NCI-H1694 treated with DMSO at 0.1 percent for 48 hours (cell line): ENCODE results near the gene TTC28.
"Not testable (repeated sequence)": the region's sequence is repeated elsewhere in the genome, so short reads cannot be mapped to it uniquely, and the experiment has no call there.

Experiments used
- DNase-seq: peaks from one replicate; lab custom pipeline; 2025; lab: John Stamatoyannopoulos, UW

The TTC28 gene

GRCh38 chr22:28679611-28680287, at the start of gene TTC28:
TSS of gene TTC28 (minus strand) at chr22:28679840. CDS start at chr22:28679723, 117 bp downstream.
- peak; percentile 50 for DNase-seq

DNA sequence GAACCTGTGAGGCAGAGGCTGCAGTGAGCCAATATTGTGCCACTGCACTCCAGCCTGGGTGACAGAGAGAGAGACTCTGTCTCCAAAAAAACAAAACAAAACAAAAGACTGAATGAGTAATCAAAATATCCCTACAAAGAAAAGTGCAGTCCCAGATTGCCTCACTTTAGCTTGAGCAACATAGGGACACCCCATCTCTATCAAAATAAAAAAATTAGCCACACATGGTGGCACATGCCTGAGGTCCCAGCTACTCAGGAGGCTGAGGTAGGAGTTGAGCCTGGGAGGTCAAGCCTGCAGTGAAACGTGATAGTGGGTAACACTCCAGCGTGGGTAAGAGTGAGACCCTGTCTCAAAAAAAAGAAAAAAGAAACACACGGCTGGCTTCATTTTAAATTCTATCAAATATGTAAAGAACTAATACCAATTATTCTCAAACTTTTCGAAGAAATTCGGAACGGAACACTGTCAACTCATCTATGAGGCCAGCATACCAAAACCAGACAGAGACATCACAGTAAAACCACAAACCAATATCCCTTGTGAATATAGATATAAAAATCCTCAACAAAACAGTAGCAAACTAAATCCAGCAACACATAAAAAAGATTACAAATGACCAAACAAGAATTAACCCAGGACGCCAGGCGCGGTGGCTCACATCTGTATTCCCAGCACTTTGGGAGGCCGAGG, 49.1 kb upstream of the TTC28 start:
- no peak for DNase-seq

- no peak for DNase-seq
Measured at GRCh38 chr22:28728002-28728401, 48.4 kb upstream of the TTC28 start.

GRCh38 chr22:28718044-28718443, 38.4 kb upstream of the TTC28 start:
- DNase-seq: no peak

DNA sequence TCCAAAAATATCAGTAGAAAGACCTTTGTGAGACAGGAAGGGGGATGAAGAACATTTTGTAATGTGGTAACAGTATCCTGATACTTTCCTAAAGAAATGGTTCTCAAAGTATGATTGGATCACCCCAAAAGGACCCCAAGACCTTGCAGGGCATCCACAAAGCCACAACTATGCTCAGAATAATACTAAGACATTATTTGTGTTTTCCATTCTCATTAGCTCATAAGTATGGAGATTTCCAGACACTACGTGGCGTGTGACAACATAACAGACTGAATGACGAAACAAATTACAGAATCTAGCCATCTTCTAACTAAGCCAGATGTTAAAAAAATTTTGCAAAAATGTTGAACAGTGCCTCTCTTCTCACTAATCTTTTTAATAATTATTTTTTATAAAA, 37.0 kb upstream of the TTC28 start:
- no peak for DNase-seq

- DNase-seq: no peak
Measured at GRCh38 chr22:28715611-28716010, 36.0 kb upstream of the TTC28 start.

GRCh38 chr22:28714043-28714628, 34.5 kb upstream of the TTC28 start:
- no peak for DNase-seq

GRCh38 chr22:28711820-28712777, 32.5 kb upstream of the TTC28 start:
- no peak for DNase-seq

- DNase-seq: no peak
Measured at GRCh38 chr22:28711341-28711740, 31.7 kb upstream of the TTC28 start.

DNA sequence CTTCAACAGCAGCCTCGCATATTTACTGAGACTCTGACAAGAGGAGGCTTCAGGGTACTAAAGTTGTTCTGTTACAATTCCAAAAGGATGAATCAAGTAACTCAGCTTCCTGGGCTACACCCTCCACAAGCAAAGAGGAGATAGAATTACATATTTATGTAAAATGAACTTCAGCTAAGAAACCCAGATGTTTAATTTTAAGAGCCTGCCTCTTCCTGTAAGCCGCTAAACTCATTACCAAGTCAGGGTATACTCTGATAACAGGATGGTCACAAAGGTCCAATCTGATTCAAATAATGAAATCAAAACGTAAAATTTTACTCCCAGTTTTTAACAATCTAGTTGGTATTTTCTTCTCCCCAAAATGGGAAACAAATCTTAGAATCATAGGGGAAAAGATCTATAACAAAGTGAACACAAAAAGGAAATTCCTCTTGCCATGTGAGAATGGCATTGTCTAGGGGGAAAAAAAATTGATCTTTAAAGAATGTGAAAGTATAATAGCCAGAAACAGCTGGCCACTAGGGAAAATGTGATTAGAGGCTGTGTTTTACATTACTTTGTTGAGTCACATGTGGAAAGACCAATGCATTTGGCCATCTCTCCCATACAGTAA, 31.0 kb upstream of the TTC28 start:
- no peak for DNase-seq

- DNase-seq: no peak
Measured at GRCh38 chr22:28710107-28710506, 30.5 kb upstream of the TTC28 start.

DNA sequence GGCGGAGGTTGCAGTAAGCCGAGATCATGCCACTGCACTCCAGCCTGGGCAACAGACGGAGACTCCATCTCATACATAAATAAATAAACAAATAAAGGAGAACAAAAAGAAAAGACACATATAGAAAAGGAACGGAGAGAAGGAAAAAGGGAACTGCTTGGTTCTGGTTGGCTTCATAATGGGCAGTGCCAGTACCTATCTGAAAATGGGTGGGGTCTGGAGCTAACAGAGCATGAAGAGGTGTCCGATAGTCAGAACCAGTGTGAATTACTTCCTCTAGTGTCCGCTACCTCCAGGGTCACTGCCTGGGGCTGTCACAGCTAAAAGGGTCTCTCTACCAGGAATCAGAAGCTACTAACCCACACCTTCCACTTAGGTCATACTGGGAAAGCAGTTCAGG, 27.2 kb upstream of the TTC28 start:
- no peak for DNase-seq

GRCh38 chr22:28703436-28703835, 23.8 kb upstream of the TTC28 start:
- DNase-seq: no peak

GRCh38 chr22:28702891-28703290, 23.3 kb upstream of the TTC28 start:
- DNase-seq: no peak

DNA sequence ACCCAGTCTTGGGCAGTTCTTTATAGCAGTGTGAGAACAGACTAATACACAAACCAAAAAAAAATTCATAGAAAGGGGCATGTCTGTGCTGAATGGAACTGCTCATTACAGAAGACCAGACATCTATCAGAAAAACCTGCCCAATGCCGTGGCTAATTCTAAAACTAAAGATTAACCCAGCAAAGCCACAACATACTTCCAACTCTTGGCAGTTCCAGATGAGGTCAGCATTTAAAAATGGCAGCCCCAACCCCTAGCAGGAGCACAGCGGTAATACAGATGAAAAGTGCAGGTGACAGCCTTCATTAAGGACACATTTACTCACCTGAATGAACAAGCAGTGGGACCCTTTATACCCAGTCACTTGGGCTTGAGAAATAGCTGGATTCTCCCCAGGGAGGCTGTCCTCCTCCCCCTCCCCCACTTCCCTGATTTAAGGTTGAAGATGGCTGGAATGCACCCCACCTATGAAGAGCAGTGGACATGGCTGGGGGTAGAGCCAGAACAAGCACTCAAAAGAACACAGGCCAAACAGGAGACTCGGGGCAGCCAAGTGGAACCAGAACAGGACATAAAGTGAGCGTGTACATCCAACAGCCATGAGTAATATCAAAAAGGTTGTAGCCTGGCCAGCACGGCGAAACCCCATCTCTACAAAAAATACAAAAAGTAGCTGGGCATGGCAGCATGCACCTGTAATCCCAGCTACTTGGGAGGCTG, 13.6 kb upstream of the TTC28 start:
- DNase-seq: not testable (repeated sequence)

DNA sequence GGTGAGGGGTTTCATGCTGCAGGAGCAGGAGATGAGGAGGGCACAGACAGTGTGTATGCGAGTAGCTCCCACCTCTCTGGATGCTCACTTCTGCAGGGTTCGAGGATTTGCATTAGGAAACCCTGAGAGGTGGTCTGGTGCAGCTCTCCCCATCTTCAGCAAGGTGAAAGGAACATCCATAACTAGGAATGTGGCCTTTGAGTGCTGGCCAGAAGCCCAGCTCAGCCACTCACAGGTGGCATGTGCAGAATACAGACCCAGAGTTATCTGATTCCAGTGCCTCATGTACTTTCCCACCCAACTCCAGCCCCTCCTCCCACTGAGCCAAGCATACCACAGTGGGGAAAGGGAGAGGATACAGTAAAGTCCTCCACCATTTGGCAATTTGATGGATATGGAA, 10.2 kb upstream of the TTC28 start:
- not testable (repeated sequence) for DNase-seq

GRCh38 chr22:28682966-28683365, 3.3 kb upstream of the TTC28 start:
- DNase-seq: not testable (repeated sequence)

- DNase-seq: not testable (repeated sequence)
Measured at GRCh38 chr22:28680813-28681490, 1.3 kb upstream of the TTC28 start.

- not testable (repeated sequence) for DNase-seq
Measured at GRCh38 chr22:28678778-28679610, 646 bp downstream of the TTC28 start.
